Activated CD8-positive, alpha-beta T cell treated with anti-CD3 and anti-CD28 coated beads for 36 hours (primary cell): ENCODE measurements around the gene NUDT15. TPM values are rescaled to one million over a fixed set of nuclear protein-coding genes. Genes with fewer than 3 reads are reported as not detected.
A peak's percentile ranks its signal among the peaks of the same experiment; 100 is the strongest.

ENCODE experiments used
- ATAC-seq: fragments of 200-7000 bp; cut with Tn5 transposase; one replicate; pipeline ENCODE4 v1.10.0; 2021; ENCODE audit warnings: mild to moderate bottlenecking, moderate library complexity
- CTCF ChIA-PET: fragments of 350-600 bp; sonication (Branson Sonifier 250); formaldehyde crosslinking; loops from one replicate; lab custom pipeline; 2021; ENCODE audit warnings: antibody characterized with exemption; lab: Charles Lee
- POLR2A ChIA-PET: fragments of 350-600 bp; sonication (Branson Sonifier 250); formaldehyde crosslinking; loops from one replicate; lab custom pipeline; 2021; ENCODE audit warnings: antibody characterized with exemption; lab: Charles Lee
- DNase-seq: peaks from one replicate; pipeline ENCODE4 v3.0.0-alpha.2; 2020
- H3K27ac Mint-ChIP-seq: one replicate; pipeline ENCODE4 v1.8.0; 2021; ENCODE audit warnings: mild to moderate bottlenecking, mixed read lengths
- H3K27me3 Mint-ChIP-seq: one replicate; pipeline ENCODE4 v1.8.0; 2021; ENCODE audit warnings: mixed read lengths
- H3K36me3 Mint-ChIP-seq: one replicate; pipeline ENCODE4 v1.8.0; 2021; ENCODE audit warnings: low read depth, mixed read lengths
- H3K4me1 Mint-ChIP-seq: one replicate; pipeline ENCODE4 v1.8.0; 2021; ENCODE audit warnings: low read depth, mixed read lengths
- H3K4me3 Mint-ChIP-seq: one replicate; pipeline ENCODE4 v1.8.0; 2021; ENCODE audit warnings: mild to moderate bottlenecking, moderate library complexity, mixed read lengths
- H3K9me3 Mint-ChIP-seq: one replicate; pipeline ENCODE4 v1.8.0; 2021; ENCODE audit warnings: mixed read lengths
- intact Hi-C: fragments of 100-400 bp; cut with micrococcal nuclease; formaldehyde crosslinking; loops from one replicate; pipeline ENCODE4 v1.10.0; 2022
- total RNA-seq, 2 experiments: library from RNA; stranded (reverse); gene quantifications; one replicate each; pipeline ENCODE4 v1.2.3, GENCODE V29; 2021
- TF ChIP-seq, protein P1 (sequence below): fragments of 200-600 bp; IDR thresholded peaks from one replicate; pipeline ENCODE4 v1.8.0; 2022; ENCODE audit warnings: antibody characterized with exemption, mild to moderate bottlenecking

Gene NUDT15
- total RNA-seq, 2 experiments from 2014 or later, result 22.8 to 23.5 TPM

- H3K4me1 Mint-ChIP-seq, result peaks cover 15% of the 10 kb centered on the region
- POLR2A ChIA-PET, result no interaction called here
Measured at GRCh38 chr13:48068952-48069351, 31.4 kb downstream of the NUDT15 start.

GRCh38 chr13:48069573-48069972 lies 32.0 kb downstream of the NUDT15 start:
- H3K36me3 Mint-ChIP-seq, result peaks cover 86% of the 10 kb centered on the region
- ChIA-PET CTCF (interaction anchor here (1.5 kb wide), 1 partner anchor 9 kb away, joined by 5 read pairs; no protein-coding TSS in a partner anchor), POLR2A (no interaction called here)
- H3K27ac Mint-ChIP-seq, result peak overlapping the region; percentile 42
- ATAC-seq (no peak), DNase-seq (no peak)
- H3K27me3 Mint-ChIP-seq, result no peaks in the 10 kb centered on the region
- H3K9me3 Mint-ChIP-seq, result peaks cover 13% of the 10 kb centered on the region
- no peak overlapping the region for H3K4me3 Mint-ChIP-seq
- TF ChIP-seq, protein P1, sequence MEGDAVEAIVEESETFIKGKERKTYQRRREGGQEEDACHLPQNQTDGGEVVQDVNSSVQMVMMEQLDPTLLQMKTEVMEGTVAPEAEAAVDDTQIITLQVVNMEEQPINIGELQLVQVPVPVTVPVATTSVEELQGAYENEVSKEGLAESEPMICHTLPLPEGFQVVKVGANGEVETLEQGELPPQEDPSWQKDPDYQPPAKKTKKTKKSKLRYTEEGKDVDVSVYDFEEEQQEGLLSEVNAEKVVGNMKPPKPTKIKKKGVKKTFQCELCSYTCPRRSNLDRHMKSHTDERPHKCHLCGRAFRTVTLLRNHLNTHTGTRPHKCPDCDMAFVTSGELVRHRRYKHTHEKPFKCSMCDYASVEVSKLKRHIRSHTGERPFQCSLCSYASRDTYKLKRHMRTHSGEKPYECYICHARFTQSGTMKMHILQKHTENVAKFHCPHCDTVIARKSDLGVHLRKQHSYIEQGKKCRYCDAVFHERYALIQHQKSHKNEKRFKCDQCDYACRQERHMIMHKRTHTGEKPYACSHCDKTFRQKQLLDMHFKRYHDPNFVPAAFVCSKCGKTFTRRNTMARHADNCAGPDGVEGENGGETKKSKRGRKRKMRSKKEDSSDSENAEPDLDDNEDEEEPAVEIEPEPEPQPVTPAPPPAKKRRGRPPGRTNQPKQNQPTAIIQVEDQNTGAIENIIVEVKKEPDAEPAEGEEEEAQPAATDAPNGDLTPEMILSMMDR, result no peak
- H3K4me1 Mint-ChIP-seq, result peaks cover 15% of the 10 kb centered on the region
- intact Hi-C loops, result no loop called here

More at GRCh38 chr13:48068952-48069351, 31.4 kb downstream of the NUDT15 start:
- Mint-ChIP-seq H3K27ac (no peak overlapping the region), H3K36me3 (peaks cover 84% of the 10 kb centered on the region), H3K4me3 (no peak overlapping the region), H3K27me3 (no peaks in the 10 kb centered on the region), H3K9me3 (peaks cover 13% of the 10 kb centered on the region)
- CTCF ChIA-PET, result interaction anchor here (1.5 kb wide), 2 partner anchors 9 to 19 kb away, joined by 3 to 5 read pairs; no protein-coding TSS in a partner anchor
- intact Hi-C loops, result no loop called here
- TF ChIP-seq, protein P1, result no peak
- DNase-seq (no peak), ATAC-seq (no peak)

- Mint-ChIP-seq H3K4me3 (no peak overlapping the region), H3K27ac (no peak overlapping the region), H3K9me3 (peaks cover 13% of the 10 kb centered on the region), H3K36me3 (peaks cover 96% of the 10 kb centered on the region), H3K4me1 (peaks cover 13% of the 10 kb centered on the region), H3K27me3 (no peaks in the 10 kb centered on the region)
- CTCF ChIA-PET, result no interaction called here
- ATAC-seq (no peak), DNase-seq (no peak)
- intact Hi-C loops, result no loop called here
- TF ChIP-seq, protein P1, result no peak
- POLR2A ChIA-PET, result no interaction called here
Measured at GRCh38 chr13:48070942-48071341, 33.4 kb downstream of the NUDT15 start.

DNA sequence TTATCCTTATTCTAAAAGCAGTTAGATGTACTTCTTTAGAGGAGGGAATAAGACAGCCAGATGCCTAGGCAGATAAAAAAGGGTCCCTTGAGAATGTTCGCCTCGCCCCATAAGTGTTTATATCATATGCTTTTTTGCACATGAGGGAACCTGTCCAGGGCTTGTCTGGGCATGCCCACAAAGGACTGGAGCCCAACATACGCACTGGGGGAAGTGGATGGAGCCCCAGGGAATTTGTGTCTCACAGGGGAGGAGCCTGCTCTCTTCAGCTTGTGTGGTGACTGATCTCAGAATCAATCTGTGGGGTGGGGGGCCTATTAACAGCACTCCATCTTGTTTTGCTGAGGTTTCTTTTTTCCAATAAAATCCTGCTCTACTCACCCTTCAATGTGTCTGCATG lies 34.8 kb downstream of the NUDT15 start:
- TF ChIP-seq, protein P1, result no peak
- ATAC-seq (no peak), DNase-seq (no peak)
- Mint-ChIP-seq H3K4me3 (no peak overlapping the region), H3K27ac (peak overlapping the region; percentile 53), H3K36me3 (peaks cover 90% of the 10 kb centered on the region), H3K4me1 (peaks cover 3% of the 10 kb centered on the region), H3K27me3 (no peaks in the 10 kb centered on the region), H3K9me3 (peaks cover 13% of the 10 kb centered on the region)
- CTCF ChIA-PET, result interaction anchor here (0.9 kb wide), 1 partner anchor 23 kb away, joined by 3 read pairs; the partner anchor contains the start of gene MED4
- intact Hi-C loops, result no loop called here
- POLR2A ChIA-PET, result interaction anchor here (0.8 to 1.6 kb wide), 4 partner anchors 21 to 725 kb away, joined by 3 to 5 read pairs (median 4); no protein-coding TSS in a partner anchor

GRCh38 chr13:48072787-48073186 lies 35.3 kb downstream of the NUDT15 start:
- POLR2A ChIA-PET, result interaction anchor here (0.8 to 1.6 kb wide), 3 partner anchors 21 to 24 kb away, joined by 3 to 5 read pairs (median 4); no protein-coding TSS in a partner anchor
- TF ChIP-seq, protein P1, result no peak
- CTCF ChIA-PET, result interaction anchor here (0.9 kb wide), 1 partner anchor 22 kb away, joined by 3 read pairs; the partner anchor contains the start of gene MED4

More at GRCh38 chr13:48072787-48073186, 35.3 kb downstream of the NUDT15 start:
- Mint-ChIP-seq H3K4me3 (no peak overlapping the region), H3K27ac (peak overlapping the region; percentile 53), H3K27me3 (no peaks in the 10 kb centered on the region), H3K36me3 (peaks cover 85% of the 10 kb centered on the region), H3K4me1 (no peaks in the 10 kb centered on the region), H3K9me3 (peaks cover 13% of the 10 kb centered on the region)
- intact Hi-C loops, result no loop called here
- DNase-seq, result no peak
- ATAC-seq, result no peak
